HepG2 (cell line): ENCODE results near the gene CEP131.

Source experiments
- ONECUT2 ChIP-seq: sonication (generic); formaldehyde crosslinking; IDR thresholded peaks from 2 replicates; pipeline ENCODE4 v1.4.0; 2020; ENCODE audit warnings: missing genetic modification reagents
- POLR2A ChIP-seq, 2 experiments: IDR thresholded peaks; 2 replicates each; pipeline ENCODE4 v1.6.1; 2011; ENCODE audit warnings: low read depth in 2 of 2, low read length in 2 of 2, mild to moderate bottlenecking in 1 of 2, moderate library complexity in 1 of 2; ENCODE audit not compliant: insufficient read depth in 1 of 2
- POLR2AphosphoS5 ChIP-seq: IDR thresholded peaks from 2 replicates; pipeline ENCODE4 v1.6.1; 2012; ENCODE audit warnings: low read depth, low read length
- TOE1 ChIP-seq: sonication (generic); formaldehyde crosslinking; IDR thresholded peaks from 2 replicates; pipeline ENCODE4 v1.4.0; 2020; ENCODE audit warnings: mild to moderate bottlenecking, missing genetic modification reagents
- TSC22D2 ChIP-seq: sonication (generic); formaldehyde crosslinking; IDR thresholded peaks from 2 replicates; pipeline ENCODE4 v1.5.1; 2020; ENCODE audit warnings: missing genetic modification reagents, mild to moderate bottlenecking, borderline replicate concordance
- ZNF879 ChIP-seq: sonication (generic); formaldehyde crosslinking; IDR thresholded peaks from 2 replicates; pipeline ENCODE4 v1.8.1; 2023; ENCODE audit warnings: missing genetic modification reagents

DNA sequence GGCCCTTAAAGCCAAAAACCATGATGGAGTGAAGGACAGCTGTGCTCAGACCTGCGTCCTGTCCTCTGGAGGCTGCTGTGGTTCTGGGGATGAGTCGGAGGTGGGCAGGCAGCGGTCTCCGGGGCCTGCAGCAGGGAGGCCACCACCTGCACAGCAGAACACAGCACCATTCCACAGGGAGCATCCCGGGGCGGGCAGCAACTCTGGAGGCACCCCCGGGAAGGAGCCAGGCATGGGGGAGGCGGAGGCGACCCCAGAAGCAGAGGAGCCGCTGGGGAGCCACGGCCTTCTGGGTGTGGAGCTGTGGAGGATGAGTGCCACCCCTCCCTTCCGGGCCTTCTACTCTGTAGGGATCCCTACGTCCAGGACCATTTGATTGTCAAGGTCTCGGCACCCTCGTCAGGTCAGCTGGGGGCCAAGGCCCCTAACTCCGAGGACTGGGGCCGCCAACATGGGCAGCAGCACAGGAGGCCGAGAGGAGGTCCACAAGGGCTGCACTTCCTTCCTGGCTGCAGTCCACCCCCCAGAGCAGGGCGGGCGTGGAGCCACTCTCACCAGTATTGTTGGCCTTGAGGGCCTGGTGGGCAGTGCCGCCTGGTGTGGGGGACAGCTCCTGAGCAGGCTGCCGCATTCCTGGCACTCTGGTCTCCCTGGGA lies 23.8 kb downstream of the CEP131 start:
- TF ChIP-seq TSC22D2 (CRISPR knock-in tag) (no peak), ONECUT2 (CRISPR knock-in tag) (no peak), POLR2AphosphoS5 (no peak), ZNF879 (no peak), POLR2A (IDR thresholded peaks at IDR 0.05; ENCODE audit: insufficient read depth in 1 of 2, low read depth in 2 of 2, low read length in 2 of 2) (no peak), TOE1 (CRISPR knock-in tag) (no peak)
